GM23338 (cell line): ENCODE measurements around the gene ACSL6. TPM values are rescaled to one million over a fixed set of nuclear protein-coding genes. Genes with fewer than 3 reads are reported as not detected.

Experiments used
- ATAC-seq: fragments of 200-7000 bp; cut with Tn5 transposase; 3 replicates; pipeline ENCODE4 v1.9.1; 2020
- DNase-seq: peaks from one replicate; pipeline ENCODE4 v3.0.0-alpha.2; 2015; ENCODE audit warnings: low spot score
- H2AFZ ChIP-seq: fragments of 200-600 bp; sonication (generic); 2 replicates; pipeline ENCODE4 v1.8.0; 2016; ENCODE audit warnings: antibody characterized with exemption, mild to moderate bottlenecking, moderate library complexity
- H3F3A ChIP-seq: fragments of 200-600 bp; sonication (generic); replicated peaks from 2 replicates; pipeline ENCODE4 v1.8.0; 2017; ENCODE audit warnings: antibody characterized with exemption, mixed run types, low read depth
- H3K27ac ChIP-seq: fragments of 200-600 bp; sonication (generic); 2 replicates; pipeline ENCODE4 v1.6.1; 2016; ENCODE audit warnings: low read depth
- H3K27me3 ChIP-seq: fragments of 200-600 bp; sonication (generic); 2 replicates; pipeline ENCODE4 v1.8.0; 2016; ENCODE audit warnings: mild to moderate bottlenecking, mixed run types, moderate library complexity; ENCODE audit not compliant: insufficient read depth
- H3K36me3 ChIP-seq: fragments of 200-600 bp; sonication (generic); 2 replicates; pipeline ENCODE4 v1.8.0; 2016; ENCODE audit warnings: mild to moderate bottlenecking; ENCODE audit not compliant: insufficient read depth
- H3K4me1 ChIP-seq: fragments of 200-600 bp; sonication (generic); 2 replicates; pipeline ENCODE4 v1.8.0; 2016; ENCODE audit warnings: mild to moderate bottlenecking, moderate library complexity; ENCODE audit not compliant: insufficient read depth
- H3K4me2 ChIP-seq: fragments of 200-600 bp; sonication (generic); 2 replicates; pipeline ENCODE4 v1.7.1; 2017; ENCODE audit warnings: mixed run types
- H3K4me3 ChIP-seq: fragments of 200-600 bp; sonication (generic); 2 replicates; pipeline ENCODE4 v1.6.1; 2016; ENCODE audit warnings: mixed run types
- H3K79me2 ChIP-seq: fragments of 200-600 bp; sonication (generic); replicated peaks from 2 replicates; pipeline ENCODE4 v1.8.0; 2017; ENCODE audit warnings: mild to moderate bottlenecking; ENCODE audit not compliant: insufficient read depth
- H3K9me2 ChIP-seq: fragments of 200-600 bp; sonication (generic); 2 replicates; pipeline ENCODE4 v1.8.0; 2017; ENCODE audit not compliant: insufficient read depth
- H4K20me1 ChIP-seq: fragments of 200-600 bp; sonication (generic); replicated peaks from 2 replicates; pipeline ENCODE4 v1.8.0; 2017; ENCODE audit warnings: mild to moderate bottlenecking; ENCODE audit not compliant: insufficient read depth
- H3K27ac Mint-ChIP-seq: 2 replicates; pipeline ENCODE4 v1.8.0; 2020; ENCODE audit warnings: inconsistent platforms, mild to moderate bottlenecking, moderate library complexity, mixed read lengths
- H3K27me3 Mint-ChIP-seq: 3 replicates; pipeline ENCODE4 v1.8.0; 2022; ENCODE audit warnings: low read depth, mild to moderate bottlenecking, moderate library complexity, mixed read lengths, inconsistent platforms; ENCODE audit not compliant: insufficient read depth, poor library complexity
- H3K36me3 Mint-ChIP-seq: 3 replicates; pipeline ENCODE4 v1.8.0; 2021; ENCODE audit warnings: low read depth, mild to moderate bottlenecking, inconsistent platforms, moderate library complexity, mixed read lengths
- H3K4me1 Mint-ChIP-seq: 3 replicates; pipeline ENCODE4 v1.8.0; 2020; ENCODE audit warnings: mild to moderate bottlenecking, inconsistent platforms, mixed read lengths
- H3K4me3 Mint-ChIP-seq: 3 replicates; pipeline ENCODE4 v1.8.0; 2021; ENCODE audit warnings: moderate library complexity, mild to moderate bottlenecking, inconsistent platforms, mixed read lengths
- H3K9me3 Mint-ChIP-seq: 3 replicates; pipeline ENCODE4 v1.8.0; 2020; ENCODE audit warnings: moderate library complexity, mild to moderate bottlenecking, inconsistent platforms, mixed read lengths
- ETS1 ChIP-seq: IDR thresholded peaks from 2 replicates; pipeline ENCODE4 v1.6.1; 2016; ENCODE audit warnings: antibody characterized with exemption
- JUNB ChIP-seq: IDR thresholded peaks from one replicate; pipeline ENCODE4 v1.6.1; 2016; ENCODE audit warnings: antibody characterized with exemption; ENCODE audit not compliant: unreplicated experiment
- REST ChIP-seq: IDR thresholded peaks from one replicate; pipeline ENCODE4 v1.6.1; 2018; ENCODE audit warnings: antibody characterized with exemption; ENCODE audit not compliant: unreplicated experiment
- ZNF331 ChIP-seq: fragments of 250-450 bp; sonication (Bioruptor Pico); IDR thresholded peaks from 2 replicates; pipeline ENCODE4 v1.5.0; 2020; ENCODE audit warnings: low read depth, mild to moderate bottlenecking, moderate library complexity
- polyA plus RNA-seq: library from polyadenylated mRNA; unstranded; fragments of >200 nt; fragmentation: Nextera tagmentation; extraction: Ambion mirVana; gene quantifications from 2 replicates; pipeline ENCODE4 v1.2.1, GENCODE V29; 2016
- total RNA-seq: library from RNA; depleted of rRNA; stranded (reverse); fragments of >200 nt; shearing (Covaris generic); gene quantifications from 2 replicates; pipeline ENCODE4 v1.2.3, GENCODE V29; 2014

ACSL6 gene
- total and polyA plus RNA-seq, 2 experiments from 2014 or later: 0.76 to 3.6 TPM

- Histone ChIP-seq H3K4me3 (no peak overlapping the region), H2AFZ (no peak overlapping the region), H3K27ac (no peak overlapping the region), H3K36me3 (no peaks in the 10 kb centered on the region), H3K4me1 (no peaks in the 10 kb centered on the region), H3K4me2 (no peak overlapping the region), H4K20me1 (no peaks in the 10 kb centered on the region), H3K27me3 (no peaks in the 10 kb centered on the region), H3F3A (no peaks in the 10 kb centered on the region), H3K79me2 (no peaks in the 10 kb centered on the region), H3K9me2 (no peaks in the 10 kb centered on the region; the same call in 1 of the 2 replicates)
- Mint-ChIP-seq H3K4me1 (peaks cover 8% of the 10 kb centered on the region), H3K27ac (no peak overlapping the region), H3K9me3 (no peaks in the 10 kb centered on the region), H3K36me3 (no peaks in the 10 kb centered on the region), H3K27me3 (peaks cover 10% of the 10 kb centered on the region), H3K4me3 (no peak overlapping the region)
- ATAC-seq: no peak
- no peak for TF ChIP-seq ZNF331
- no peak for TF ChIP-seq ETS1
- no peak for TF ChIP-seq JUNB
- no peak for DNase-seq
These were observed 47.2 kb upstream of the ACSL6 start for GRCh38 chr5:132058646-132059042.

GRCh38 chr5:132057498-132058255 lies 46.2 kb upstream of the ACSL6 start:
- TF ChIP-seq JUNB (no peak), REST (no peak)
- Mint-ChIP-seq H3K27ac (no peak overlapping the region), H3K4me3 (no peak overlapping the region), H3K36me3 (no peaks in the 10 kb centered on the region), H3K4me1 (peaks cover 8% of the 10 kb centered on the region), H3K27me3 (peaks cover 5% of the 10 kb centered on the region), H3K9me3 (no peaks in the 10 kb centered on the region)
- Histone ChIP-seq H3K9me2 (no peaks in the 10 kb centered on the region; the same call in 1 of the 2 replicates), H3K36me3 (no peaks in the 10 kb centered on the region), H2AFZ (no peak overlapping the region), H3K4me3 (no peak overlapping the region), H3F3A (no peaks in the 10 kb centered on the region), H3K27me3 (no peaks in the 10 kb centered on the region), H4K20me1 (no peaks in the 10 kb centered on the region), H3K79me2 (no peaks in the 10 kb centered on the region), H3K27ac (no peak overlapping the region), H3K4me2 (no peak overlapping the region), H3K4me1 (no peaks in the 10 kb centered on the region)
- ATAC-seq: no peak
- no peak for DNase-seq
